Frontal cortex (tissue), 4 donors: ENCODE data around the gene TRIM24. TPM values are rescaled to one million over a fixed set of nuclear protein-coding genes. Genes with fewer than 3 reads are reported as not detected.
"Not testable (repeated sequence)": the region's sequence is repeated elsewhere in the genome, so short reads cannot be mapped to it uniquely, and the experiment has no call there.

Experiments
- DNase-seq, 2 donors: peaks; one replicate each; pipeline ENCODE4 v3.0.0; 2012; ENCODE audit warnings: low spot score in 2 of 2
- FAIRE-seq: peaks from 2 replicates; lab custom pipeline; 2012; peaks lifted over from hg19 to GRCh38; lab: Jason Lieb, UNC
- total RNA-seq: library from RNA; depleted of rRNA; stranded (reverse); fragments of >200 nt; gene quantifications from one replicate; pipeline ENCODE4 v1.2.3, GENCODE V29; 2014
- donor health status: control.
- donor health status: control.
- donor health status: control.

Gene TRIM24
- total RNA-seq, 1 donor from 2014 or later, result 35.9 TPM

- DNase-seq (no peak), FAIRE-seq (peak; percentile 10)
These were observed 465 bp upstream of the TRIM24 start for GRCh38 chr7:138459413-138460175.

- FAIRE-seq (no peak), DNase-seq (peak; percentile 35 to 66)
These were observed 869 bp downstream of the TRIM24 start for GRCh38 chr7:138460649-138461607.

GRCh38 chr7:138463291-138463618, 3.2 kb downstream of the TRIM24 start:
- DNase-seq, FAIRE-seq: not testable (repeated sequence)

- no peak for DNase-seq
- FAIRE-seq, result no peak
These were observed 5.0 kb downstream of the TRIM24 start for GRCh38 chr7:138465046-138465445.

- not testable (repeated sequence) for FAIRE-seq, DNase-seq
These were observed 6.2 kb downstream of the TRIM24 start for GRCh38 chr7:138466069-138466756.

GRCh38 chr7:138468244-138469123, 8.4 kb downstream of the TRIM24 start:
- FAIRE-seq (no peak), DNase-seq (peak in 1 of 2 donors; percentile 21)

- FAIRE-seq, result no peak
- DNase-seq, result no peak
These were observed 10.5 kb downstream of the TRIM24 start for GRCh38 chr7:138470391-138471157.

GRCh38 chr7:138472292-138473079, 12.4 kb downstream of the TRIM24 start:
- DNase-seq (no peak), FAIRE-seq (no peak)

GRCh38 chr7:138475377-138475776, 15.3 kb downstream of the TRIM24 start:
- FAIRE-seq (no peak), DNase-seq (no peak)

GRCh38 chr7:138477081-138477578, 17.1 kb downstream of the TRIM24 start:
- no peak for DNase-seq
- FAIRE-seq, result no peak

GRCh38 chr7:138477581-138477980, 17.5 kb downstream of the TRIM24 start:
- DNase-seq, result no peak

GRCh38 chr7:138478499-138478908, 18.4 kb downstream of the TRIM24 start:
- FAIRE-seq, result no peak

More at GRCh38 chr7:138477581-138477980, 17.5 kb downstream of the TRIM24 start:
- FAIRE-seq, result no peak

GRCh38 chr7:138480527-138480926, 20.5 kb downstream of the TRIM24 start:
- FAIRE-seq (no peak), DNase-seq (no peak)

More at GRCh38 chr7:138478499-138478908, 18.4 kb downstream of the TRIM24 start:
- no peak for DNase-seq

GRCh38 chr7:138481447-138482380, 21.7 kb downstream of the TRIM24 start:
- FAIRE-seq (no peak), DNase-seq (no peak)

GRCh38 chr7:138483531-138483930, 23.5 kb downstream of the TRIM24 start:
- no peak for FAIRE-seq
- DNase-seq, result no peak

GRCh38 chr7:138485508-138485907, 25.4 kb downstream of the TRIM24 start:
- not testable (repeated sequence) for FAIRE-seq, DNase-seq
